Bone marrow (tissue), 2 donors: ENCODE measurements around the gene GNAT1.
A peak's percentile ranks its signal among the peaks of the same experiment; 100 is the strongest.
"Not testable (repeated sequence)": the region's sequence is repeated elsewhere in the genome, so short reads cannot be mapped to it uniquely, and the experiment has no call there.

Experiments
- DNase-seq, 2 donors: peaks; one replicate each; lab custom pipeline; 2025; lab: John Stamatoyannopoulos, UW

Gene GNAT1

DNA sequence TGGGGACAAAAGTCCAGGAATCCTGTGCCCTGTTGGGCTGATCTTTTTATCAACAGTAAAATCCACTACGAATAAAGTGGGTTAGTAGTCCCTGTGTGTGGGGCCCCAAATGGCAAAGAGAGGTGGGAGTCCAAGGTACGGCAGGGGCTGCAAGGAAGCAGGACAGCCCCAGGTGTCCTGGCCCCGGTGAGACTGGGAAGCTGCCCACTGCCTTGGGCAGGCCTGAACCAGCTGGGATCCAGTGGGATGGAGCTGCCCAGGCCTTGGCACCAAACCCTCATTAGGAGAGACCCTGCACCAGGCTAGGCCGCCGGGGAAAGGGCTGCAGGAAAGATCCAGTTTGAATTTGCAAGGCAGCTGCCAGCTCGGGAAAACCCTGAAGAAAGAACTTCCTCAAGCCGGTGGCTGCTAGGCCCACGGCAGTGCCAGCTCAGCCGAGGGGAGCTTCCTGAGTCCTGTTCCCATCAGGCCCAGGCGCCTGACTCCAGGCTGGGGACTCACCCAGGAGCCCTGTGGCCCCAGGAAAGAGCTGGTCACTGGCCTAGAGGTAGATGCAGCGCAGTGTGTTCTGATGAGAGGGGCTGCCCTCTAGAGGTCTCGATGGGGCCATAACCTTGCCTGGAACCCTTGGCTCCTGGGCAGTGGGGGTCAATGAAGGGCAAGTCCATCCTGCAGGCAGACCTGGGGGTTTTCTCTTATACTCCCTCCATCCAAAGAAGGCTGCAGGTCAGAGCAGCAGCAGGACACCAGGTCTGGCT is 30.2 kb downstream of the GNAT1 start:
- DNase-seq: no peak

GRCh38 chr3:50222169-50222528 is 30.7 kb downstream of the GNAT1 start:
- DNase-seq: no peak

DNA sequence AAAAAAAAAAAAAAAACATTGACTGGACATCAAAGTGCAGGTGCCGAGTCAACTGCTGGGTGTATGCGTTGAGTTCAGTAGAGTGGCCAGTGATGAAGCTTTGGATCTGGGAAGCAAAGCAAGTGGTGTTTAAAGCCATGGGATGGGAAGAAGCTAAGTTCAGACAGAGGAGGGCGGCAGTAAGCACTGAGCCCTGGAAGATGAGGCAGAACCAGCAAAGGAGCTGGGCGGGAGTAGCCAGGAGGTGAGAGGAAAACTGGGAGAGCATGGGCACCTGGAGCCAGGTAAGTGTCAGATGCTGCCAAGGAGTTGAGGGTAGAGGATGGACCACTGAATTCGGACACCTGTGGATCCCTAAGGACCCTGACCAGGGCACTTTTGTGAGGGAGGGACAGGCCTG is 33.2 kb downstream of the GNAT1 start:
- DNase-seq: no peak

GRCh38 chr3:50226888-50227389 is 35.5 kb downstream of the GNAT1 start:
- no peak for DNase-seq

- peak; percentile 68 to 70 for DNase-seq
Observed at GRCh38 chr3:50227390-50228183, 36.2 kb downstream of the GNAT1 start.

DNA sequence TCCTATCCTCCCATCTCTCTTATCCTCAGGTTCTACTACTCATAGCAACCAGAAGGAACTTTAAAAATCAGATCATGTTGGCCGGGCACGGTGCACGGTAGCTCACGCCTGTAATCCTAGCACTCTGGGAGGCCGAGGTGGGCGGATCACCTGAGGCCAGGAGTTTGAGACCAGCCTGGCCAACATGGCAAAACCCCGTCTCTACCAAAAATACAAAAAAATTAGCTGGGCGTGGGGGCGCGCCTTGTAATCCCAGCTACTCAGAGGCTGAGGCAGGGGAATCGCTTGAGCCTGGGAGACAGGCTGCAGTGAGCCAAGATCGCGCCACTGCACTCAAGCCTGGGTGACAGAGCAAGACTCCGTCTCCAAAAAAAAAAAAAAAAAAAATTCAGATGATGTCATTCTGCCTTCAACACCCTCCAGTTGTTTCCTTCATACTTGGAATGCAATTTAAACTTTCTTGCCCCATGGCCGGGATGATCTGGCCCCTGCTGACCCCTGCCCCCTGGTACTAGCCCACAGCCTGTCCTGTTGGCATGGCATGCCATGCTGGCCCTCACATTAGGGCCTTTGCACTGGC is 36.9 kb downstream of the GNAT1 start:
- not testable (repeated sequence) for DNase-seq

- DNase-seq: no peak
Observed at GRCh38 chr3:50229490-50229889, 38.1 kb downstream of the GNAT1 start.

DNA sequence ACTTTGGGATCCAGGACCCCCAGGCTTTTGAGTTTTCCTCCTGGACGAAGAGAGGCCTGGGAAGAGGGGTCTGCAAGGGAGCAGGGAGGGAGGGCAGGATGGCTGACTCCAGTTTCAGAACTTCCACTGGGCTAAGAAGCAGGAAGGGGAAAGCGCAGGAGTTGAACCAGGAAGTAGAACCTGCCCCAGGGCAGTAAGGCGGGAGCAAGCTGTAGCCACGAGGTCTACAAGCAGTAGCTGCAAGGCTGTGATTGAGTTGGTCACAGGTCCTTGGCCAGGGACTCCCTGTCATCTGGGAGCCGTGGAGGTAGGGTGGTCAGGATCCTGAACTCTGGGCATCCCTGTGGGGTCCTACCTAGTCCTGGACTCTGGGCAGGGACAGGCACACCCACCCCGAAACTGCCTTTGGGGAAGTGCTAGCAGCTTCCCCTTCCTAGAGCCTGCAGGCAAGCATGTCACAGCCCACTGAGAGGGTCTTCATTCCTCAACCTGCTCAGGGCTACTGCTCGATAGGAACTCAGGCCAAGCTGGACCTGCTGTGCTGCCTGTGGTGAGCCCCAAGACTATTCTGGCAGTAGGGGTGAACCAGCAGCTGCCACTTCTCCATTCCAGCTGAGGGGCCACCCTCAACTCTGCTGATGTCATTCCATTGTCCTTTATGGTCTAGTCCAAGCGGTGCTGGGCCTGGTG is 38.8 kb downstream of the GNAT1 start:
- DNase-seq: no peak

DNA sequence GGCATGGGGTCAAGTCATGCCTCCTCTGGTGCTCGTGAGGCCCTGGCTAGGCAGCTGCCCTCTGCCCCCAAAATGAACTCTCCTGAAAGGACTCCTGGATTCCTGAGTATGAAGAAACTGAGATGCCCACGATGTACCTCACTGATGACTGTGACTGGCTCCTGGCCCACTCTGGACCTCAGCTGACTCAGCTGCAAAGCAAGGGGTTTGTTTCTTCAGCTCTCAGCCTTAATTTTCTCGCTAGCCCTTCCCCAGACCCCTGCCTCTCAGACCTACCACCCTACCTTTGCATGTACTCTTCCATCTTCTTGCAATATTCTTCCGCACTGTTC is 39.4 kb downstream of the GNAT1 start:
- no peak for DNase-seq

- DNase-seq: no peak
Observed at GRCh38 chr3:50231581-50231980, 40.2 kb downstream of the GNAT1 start.

GRCh38 chr3:50232303-50232702 is 40.9 kb downstream of the GNAT1 start:
- DNase-seq: no peak

DNA sequence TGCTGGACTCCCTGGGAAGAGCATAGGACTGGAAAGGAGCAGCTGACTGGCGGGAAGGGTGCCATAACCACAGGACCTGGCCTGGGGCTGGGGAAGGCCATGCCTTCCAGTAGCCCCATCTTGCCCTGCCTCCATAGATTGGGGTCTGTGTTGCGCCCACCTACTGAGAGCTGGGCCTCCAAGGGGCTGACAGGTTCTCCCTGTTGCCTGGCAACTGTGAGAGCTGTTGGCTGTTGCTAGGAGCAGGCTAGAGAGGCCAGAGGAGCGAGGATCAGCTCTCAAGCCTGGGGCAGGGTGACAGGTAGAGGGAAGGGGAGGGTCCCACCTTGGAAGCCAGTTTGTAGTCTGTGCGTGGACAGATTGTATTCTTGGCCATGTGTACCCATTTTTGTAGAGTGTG is 41.8 kb downstream of the GNAT1 start:
- no peak for DNase-seq

GRCh38 chr3:50235716-50236483 is 44.5 kb downstream of the GNAT1 start, which contains the start of gene GNAI2:
TSS of gene GNAI2 (plus strand) at chr3:50236204. CDS start at chr3:50236336, 132 bp downstream.
- peak; percentile 98 to 100 for DNase-seq

GRCh38 chr3:50236484-50237132 is 45.2 kb downstream of the GNAT1 start:
- DNase-seq: no peak

- peak in 1 of 2 donors; percentile 31 for DNase-seq
Observed at GRCh38 chr3:50237133-50237651, 45.8 kb downstream of the GNAT1 start.

- peak; percentile 48 to 71 for DNase-seq
Observed at GRCh38 chr3:50237754-50238548, 46.5 kb downstream of the GNAT1 start.

DNA sequence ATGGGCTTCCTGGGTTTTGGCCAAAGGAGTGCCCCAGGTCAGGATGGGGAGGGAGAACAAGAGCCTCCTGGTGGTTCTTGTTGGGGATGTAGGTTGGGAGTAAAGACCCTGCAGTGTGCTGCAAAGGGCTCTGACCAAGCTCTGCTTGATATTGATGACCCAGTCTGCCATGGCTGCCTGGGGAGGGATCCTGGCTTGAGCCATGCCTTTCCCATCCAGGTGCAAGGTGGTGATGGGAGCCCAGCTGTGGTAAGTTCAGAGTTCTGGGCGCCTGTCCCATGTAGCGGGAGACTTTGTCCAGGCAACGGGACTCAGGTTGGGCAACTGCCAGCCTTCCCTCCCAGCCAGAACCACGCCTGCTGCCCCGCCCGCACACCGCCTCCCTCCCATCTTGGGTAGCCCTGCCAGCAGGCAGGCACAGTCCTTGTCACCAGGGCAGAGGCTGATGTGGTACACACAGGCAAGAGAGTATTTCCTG is 47.2 kb downstream of the GNAT1 start:
- peak in 1 of 2 donors; percentile 14 for DNase-seq

GRCh38 chr3:50239649-50240048 is 48.2 kb downstream of the GNAT1 start:
- no peak for DNase-seq

DNA sequence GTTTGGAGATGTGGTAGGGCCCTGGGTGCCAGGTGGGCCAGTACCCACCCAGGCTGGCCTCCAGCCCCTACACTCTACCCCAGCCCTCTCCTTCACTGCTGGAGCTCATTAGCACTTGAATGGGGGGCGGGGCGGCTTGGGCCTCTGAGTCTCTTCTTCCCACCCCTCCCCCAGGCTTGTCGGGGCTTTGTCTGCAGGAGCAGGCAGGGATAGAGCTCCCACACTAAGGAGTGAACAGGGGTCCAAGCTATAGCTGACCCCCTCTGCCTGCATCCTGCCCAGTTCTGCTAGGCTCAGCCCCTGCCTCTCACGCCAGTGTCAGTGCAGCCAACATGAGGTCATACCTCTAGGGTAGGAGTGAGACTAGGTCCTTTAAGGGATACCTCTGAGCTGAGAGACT is 49.8 kb downstream of the GNAT1 start:
- no peak for DNase-seq
